CD4-positive, alpha-beta T cell treated with Interleukin-1 beta for 1 hour (primary cell): ENCODE results near the gene JUN.

ENCODE experiments used
- DNase-seq, 2 donors: peaks; one replicate each; pipeline ENCODE4 v3.0.0-alpha.2; 2020 to 2022

The JUN gene

DNA sequence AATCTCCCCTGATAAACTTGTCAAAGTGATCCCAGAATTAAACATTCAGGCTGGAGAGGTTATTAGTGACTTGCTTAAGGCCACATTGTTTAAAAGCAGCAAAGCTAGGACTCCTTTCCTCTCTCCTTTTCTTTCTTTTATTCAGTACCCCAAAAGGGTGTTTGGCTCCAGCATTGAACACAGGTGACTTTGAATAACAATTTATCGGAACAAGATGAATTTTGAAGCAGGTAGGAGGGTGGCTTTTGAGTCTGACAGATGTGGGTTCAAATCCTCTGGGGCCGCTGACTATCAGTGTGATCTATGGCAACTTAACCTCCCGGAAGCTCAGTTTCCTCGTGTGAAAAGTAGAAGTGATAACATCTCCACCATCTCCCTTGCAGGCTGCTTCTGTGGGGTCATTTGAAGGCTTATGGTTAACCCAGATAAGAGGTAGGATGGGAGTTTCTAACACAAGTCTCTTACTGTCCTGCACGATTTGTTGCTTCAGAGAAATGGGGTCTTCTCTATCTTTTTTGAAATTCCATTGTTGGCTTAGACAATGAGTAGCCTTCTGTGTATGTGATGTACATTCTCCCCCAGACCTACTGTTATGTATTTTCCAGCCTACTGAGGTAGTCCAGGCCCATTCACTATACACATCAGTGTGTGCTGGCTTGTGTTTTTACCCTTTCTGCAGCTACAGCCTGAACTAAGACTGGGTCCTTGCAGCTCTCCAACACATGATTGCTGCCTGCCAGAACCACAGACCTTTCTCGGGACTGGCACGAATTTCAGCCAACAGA, 29.0 kb downstream of the JUN start:
- peak; percentile 19 to 52 for DNase-seq

DNA sequence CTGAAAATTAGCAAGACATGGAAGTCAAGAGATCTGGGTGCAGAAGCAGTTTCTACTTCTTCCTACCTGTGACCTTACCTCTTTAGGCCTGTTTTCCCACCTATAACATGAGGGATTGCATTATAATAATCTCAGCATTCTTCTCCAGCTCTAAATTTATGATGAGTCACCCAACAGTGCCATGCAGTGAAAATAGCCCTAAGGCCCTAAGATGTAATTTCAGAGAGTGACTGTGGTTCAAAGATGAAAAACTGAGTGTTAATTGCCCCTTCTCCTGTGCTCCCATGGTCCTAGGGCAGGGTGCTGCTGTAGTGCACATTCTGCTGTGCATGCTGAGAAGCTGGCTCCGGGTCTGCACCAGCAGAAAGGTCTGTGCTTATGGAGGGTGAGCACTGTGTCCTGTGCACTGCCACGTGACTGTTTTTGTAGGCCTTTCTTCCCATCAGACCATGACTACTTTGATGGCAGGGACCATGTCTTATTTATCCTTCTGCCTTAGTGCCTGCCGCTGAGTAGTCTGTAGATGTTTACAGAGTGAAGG, 29.7 kb downstream of the JUN start:
- DNase-seq: no peak

DNA sequence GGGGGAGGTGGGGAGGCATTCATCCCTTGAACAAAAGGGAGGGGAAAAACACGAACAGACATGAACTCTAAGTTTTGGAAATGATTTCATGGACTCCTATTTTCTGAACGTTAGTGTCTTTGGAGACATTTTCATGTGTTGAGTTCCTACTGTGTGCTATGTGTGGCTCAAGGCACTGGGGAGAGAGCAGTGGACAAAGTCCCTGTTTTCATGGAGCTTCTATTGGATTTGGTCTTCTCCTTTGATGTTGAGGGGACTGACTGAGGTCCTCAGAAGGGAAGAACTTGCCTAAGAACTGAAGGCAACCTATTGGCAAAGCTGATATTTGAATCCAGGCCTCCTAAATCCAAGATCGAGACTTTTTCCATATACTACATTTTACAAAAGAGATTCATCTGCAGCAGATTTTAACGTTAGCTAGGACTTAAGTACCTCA, 30.4 kb downstream of the JUN start:
- no peak for DNase-seq

- DNase-seq: no peak
Observed at GRCh38 chr1:58749646-58750045, 34.2 kb downstream of the JUN start.

DNA sequence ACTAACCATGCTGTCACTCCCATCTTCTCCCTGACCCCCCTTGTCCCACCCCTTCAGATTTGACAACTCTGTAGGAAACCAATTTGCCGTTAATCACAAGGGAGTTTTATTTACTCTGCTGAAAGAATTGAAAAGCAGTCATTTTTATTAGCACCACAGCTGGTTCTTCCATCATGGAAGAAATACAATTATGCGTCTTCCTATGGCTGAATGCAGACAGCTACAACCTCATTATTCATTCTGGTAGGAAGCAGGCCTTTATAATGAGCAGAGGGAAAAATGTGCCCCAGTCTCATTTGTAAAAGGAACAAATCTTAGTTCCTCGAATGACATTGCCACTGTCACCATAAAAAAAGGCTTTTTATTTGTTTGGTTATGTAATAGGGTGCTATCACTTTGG, 35.2 kb downstream of the JUN start:
- DNase-seq: no peak

- DNase-seq: no peak
Observed at GRCh38 chr1:58746757-58747156, 37.1 kb downstream of the JUN start.

DNA sequence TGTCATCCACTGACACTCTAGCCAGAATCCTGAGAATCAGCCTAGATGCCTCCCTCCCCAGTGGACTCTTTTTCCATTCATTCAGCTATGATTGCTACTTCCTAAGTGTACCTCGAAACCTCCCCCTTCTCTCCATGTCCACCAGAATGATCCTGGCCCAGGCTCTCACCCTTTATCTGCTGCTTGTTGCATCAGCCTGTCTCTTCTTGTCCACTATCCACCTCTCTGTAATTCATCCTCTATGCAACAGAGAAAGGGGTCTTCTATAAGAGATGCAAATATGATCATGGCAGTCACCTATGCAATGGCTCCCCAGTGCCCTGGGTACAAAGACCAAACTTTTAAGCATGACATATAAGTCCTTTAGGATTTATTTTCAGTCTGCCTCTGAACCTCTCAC, 37.7 kb downstream of the JUN start:
- DNase-seq: no peak

DNA sequence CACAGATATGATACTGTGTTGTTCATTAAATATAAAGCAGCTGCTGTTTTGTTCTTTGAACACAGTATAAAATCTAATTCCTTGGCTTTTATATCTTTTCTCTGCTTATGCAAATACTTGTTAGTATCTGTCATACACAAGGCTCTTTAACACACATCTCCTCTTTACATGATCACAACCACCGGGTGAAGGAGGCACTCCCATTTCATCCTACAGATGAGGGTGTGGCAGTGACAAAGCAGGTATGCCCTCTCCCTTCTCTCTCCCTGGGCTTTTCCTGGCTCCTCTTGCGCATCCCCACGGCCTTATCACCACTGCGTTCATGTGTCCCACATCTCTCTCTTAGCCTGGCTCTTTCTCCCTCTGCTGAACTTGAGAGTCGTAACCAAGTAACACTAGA, 38.2 kb downstream of the JUN start:
- no peak for DNase-seq

DNA sequence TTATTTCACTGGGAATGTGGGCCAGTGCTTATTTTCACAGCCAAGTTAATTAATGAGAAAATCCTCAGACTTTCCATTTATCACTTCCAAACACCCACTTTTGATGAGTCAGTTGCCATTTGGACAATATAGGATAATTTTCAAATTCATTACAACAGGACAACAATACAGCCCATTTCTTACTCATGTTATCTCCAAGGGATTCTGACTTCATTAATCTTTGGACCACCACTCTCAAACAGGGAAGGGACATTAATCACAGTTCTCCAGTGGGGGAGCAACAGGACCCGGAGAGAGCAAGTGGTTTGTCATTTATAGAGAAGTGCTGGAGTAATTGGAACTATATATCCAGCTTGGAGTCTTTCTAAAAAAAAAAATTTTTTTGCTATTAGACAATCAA, 38.7 kb downstream of the JUN start:
- DNase-seq: no peak

DNA sequence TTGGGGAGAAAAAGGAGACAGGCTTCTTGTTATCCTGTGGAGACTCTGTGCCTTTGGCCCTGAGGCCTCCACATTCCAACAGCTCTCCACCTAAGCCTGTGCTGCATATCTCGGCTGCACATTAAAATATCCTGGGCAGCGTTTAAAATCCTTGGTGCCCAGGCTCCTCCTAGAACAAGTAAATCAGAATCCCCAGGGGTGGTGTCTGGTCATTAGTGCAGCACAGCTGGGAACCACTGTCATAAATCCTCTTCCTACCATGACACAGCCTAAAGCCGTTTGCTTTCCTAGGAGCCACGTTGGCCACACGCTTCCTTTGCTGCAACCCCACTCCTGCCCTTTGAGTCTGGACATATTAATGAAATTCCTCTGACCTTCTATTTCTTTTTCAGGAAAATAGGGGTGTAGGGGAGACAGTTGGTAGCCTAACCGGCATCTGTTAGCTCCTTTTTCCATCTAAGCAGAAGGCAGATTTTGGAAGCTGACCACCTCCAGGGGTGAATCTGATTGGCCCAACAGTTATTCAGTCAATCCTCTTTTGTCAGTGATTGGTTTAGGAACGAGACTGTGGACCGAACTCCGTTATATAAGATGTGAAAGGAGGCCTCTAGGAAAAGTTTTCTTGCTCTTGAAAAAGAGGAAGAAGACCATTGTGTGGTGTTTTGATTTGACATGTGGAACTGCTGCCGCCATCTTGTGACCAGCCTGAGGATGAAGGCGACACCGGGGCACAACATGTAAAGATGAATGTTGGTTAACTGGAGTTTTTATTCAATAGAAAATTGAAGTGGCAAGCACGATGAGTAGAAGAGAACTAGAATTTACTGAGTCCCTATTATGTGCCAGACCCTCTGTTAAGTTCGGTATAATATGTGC, 41.9 kb downstream of the JUN start:
- DNase-seq: no peak

GRCh38 chr1:58739856-58740466, 43.9 kb downstream of the JUN start:
- DNase-seq: peak in 1 of 2 donors; percentile 70

- DNase-seq: peak in 1 of 2 donors; percentile 17
Observed at GRCh38 chr1:58738876-58739275, 45.0 kb downstream of the JUN start.

GRCh38 chr1:58735586-58735985, 48.3 kb downstream of the JUN start:
- DNase-seq: no peak

DNA sequence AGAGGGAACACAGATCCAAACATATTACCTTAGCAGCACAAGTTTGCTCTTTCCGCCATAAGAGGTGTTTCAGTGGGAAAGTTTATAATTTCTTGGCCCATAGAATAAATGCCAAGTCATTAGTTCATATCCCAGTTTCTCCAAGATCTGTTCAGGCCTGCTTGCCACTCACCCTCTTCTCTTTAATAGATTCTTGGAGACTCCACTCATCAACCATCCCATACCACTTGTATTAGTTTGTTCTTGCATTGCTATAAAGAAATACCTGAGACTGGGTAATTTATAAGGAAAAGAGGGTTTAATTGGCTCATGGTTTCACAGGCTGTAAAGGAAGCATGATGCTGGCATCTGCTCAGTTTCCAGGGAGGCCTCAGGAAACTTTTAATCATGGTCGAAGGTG, 49.2 kb downstream of the JUN start:
- DNase-seq: no peak

DNA sequence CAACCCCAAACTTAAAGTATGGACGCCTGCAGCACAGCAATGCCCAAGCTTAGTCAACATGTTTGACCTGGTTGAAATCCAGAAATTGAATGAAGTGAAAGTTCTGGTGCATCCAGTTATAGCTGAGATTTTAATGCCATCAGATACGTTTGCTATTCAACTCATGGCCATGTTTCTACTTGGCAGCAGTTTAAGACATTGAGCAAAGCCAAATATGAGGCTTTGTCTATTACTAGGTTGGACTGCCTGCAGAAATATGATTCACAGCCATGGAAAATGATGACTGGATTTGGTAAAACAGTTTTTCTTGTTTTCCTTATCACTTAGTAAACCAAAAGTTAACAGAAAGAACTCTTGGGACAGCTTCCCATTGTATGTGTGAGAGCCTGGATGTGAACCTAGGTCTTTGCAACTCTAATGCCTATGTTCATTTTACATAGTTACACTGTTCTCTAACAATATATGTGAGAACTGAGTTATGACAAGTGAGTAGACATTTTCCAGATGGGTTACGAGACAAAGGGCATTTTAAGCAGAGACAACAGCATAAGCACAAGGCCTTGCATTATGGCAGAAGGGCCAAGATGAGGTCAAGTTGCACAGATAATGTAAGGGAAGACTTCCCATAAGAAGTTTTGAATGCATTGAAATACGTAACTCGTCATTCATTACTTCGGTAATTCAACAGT, 51.6 kb downstream of the JUN start:
- no peak for DNase-seq
